Fibroblast of gingiva (primary cell): ENCODE data around the gene NFE2L1.
A peak's percentile ranks its signal among the peaks of the same experiment; 100 is the strongest.
"Not testable (repeated sequence)": the region's sequence is repeated elsewhere in the genome, so short reads cannot be mapped to it uniquely, and the experiment has no call there.

Source experiments
- DNase-seq: peaks from one replicate; pipeline ENCODE4 v3.0.0-alpha.2; 2011; ENCODE audit warnings: low read depth

The NFE2L1 gene

DNA sequence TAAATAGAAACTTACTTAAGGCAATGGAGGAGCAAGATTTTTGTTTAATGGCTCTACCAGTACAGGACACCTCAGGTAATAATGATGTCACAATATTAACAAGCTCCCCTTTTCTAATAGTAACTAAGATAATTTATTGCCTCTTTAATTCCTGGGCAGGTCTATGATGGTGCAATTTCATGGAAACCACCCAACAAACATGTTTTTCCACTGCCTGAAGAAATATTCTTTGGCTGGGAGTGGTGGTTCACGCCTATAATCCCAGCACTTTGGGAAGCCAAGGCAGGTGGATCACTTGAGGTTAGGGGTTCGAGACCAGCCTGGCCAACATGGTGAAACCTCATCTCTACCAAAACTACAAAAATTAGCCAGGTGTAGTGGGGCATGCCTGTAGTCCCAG lies 19.6 kb downstream of the NFE2L1 start:
- not testable (repeated sequence) for DNase-seq

DNA sequence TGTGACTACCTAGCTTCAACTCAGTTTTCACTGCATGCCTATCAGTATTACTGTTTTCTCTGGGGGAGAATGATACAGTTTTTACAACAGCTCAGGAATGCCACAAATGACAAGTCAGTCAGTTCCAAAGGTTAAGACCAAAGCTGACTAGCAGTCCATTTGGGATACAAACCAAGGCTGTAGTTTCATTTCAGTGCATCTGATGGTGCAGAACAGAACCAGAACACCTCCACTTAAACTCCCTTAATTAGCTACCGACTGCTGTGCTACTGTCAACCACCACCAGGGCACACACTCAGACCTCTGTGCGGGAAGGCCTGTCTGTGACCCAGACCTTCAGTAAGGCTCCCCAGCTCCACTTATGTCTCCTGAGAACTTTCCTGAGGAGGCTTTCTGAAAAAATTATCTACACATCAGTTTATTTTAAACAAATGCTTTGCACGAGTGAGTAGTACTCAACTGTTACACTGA lies 20.4 kb downstream of the NFE2L1 start:
- no peak for DNase-seq

DNA sequence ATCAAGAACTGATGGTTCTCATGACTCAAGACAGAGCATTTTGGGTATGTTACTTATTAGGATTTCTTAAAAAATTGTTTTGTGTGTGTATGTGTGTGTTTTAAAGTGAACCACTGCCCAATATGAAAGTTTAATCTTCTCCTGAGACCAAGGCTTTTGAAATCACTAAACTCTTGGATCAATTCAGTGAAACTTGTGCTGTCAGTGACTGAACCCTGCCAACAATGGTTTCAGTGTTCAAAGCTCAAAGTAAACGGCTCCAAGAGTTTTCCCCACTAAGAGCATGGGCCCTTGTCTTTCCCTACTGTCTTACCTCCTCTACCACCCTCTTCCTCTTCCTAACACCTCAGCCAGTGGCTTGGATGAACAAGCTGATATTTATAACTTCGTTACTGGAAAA lies 22.0 kb downstream of the NFE2L1 start:
- no peak for DNase-seq

DNA sequence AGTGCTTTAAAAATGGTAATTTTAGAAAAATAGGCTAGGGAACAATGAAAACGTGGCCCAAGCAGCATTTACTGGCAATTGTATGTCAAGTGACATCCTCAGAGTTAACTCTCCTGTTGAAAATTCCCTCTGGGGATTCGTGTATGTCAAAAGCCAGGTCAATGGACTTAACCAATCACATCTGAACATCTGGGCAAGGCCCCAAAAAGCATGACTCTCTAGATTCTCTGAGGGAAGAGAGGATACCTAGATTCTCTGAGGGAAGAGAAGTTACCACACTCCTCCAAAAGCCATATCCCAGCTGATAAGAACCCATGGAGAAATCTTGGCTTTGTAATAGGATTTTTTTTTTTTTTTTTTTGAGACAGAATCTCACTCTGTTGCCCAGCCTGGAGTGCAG lies 23.5 kb downstream of the NFE2L1 start:
- peak; percentile 81 for DNase-seq

DNA sequence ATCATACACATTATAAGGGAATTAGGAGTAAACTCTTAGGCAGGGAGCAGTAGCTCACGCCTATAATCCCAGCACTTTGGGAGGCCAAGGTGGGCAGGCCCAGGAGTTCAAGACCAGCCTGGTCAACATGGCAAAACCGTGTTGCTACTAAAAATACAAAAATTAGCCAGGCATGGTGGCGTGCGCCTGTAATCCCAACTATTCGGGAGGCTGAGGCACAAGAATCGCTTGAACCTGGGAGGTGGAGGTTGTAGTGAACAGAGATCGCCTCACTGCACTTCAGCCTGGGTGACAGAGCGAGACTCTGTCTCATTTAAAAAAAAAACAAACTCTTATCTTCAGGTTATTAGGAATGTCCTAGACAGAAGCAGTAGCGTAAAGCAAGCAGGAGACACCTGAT lies 24.7 kb downstream of the NFE2L1 start:
- not testable (repeated sequence) for DNase-seq

DNA sequence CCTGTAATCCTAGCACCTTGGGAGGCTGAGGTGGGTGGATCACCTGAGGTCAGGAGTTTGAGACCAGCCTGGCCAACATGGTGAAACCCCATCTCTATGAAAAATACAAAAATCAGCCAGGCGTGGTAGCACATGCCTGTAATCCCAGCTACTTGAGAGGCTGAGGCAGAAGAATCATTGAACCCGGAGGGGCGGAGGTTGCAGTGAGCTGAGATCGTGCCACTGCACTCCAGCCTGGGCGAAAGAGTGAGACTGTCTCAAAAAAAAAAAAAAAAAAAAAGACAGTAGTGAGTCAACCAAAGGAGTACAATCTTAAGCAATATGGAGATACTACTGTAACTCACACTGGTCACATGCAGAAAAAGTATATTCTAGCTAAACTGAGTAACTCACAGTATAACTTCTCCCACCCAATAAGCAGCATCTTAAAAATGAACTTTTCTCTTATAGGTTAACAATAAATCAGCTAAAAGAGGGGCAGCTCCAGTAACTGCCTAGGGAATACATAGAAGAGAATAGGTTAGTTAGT lies 25.5 kb downstream of the NFE2L1 start:
- DNase-seq: not testable (repeated sequence)

DNA sequence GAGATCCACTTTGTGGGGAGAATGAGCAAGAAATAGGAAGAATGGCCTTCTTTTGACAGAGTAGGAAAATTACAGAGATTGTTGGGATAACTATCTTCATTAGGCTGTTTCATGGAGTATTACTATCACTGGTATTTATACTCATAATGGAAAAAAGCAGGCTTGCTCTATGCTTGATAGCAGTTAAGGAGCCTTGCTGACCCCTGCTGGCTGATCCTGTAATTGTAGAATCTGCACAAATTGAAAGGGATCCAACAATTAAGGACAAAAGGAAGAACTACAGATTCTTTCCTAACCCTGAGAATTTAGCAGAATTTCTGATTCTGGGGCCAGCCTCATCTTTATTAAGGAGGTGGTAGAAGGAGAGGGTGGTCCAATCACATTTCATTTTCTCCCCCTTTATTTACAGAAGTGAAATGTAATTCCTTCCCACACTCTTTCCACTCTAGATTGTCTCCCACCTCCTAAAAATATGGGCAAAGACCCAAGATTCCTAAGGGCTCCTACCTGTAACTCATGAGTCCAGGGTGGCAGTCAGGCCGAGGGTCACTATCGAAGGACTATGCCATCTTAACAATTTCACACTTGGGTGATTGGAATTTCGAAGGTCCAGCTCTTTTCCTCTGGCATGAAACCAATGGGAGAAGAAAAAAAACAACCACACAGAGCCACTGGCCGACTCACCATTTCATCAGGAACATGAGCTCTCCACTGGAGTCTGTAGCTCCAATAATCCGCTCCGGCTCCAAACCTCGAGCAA lies 26.3 kb downstream of the NFE2L1 start:
- DNase-seq: peak; percentile 81

DNA sequence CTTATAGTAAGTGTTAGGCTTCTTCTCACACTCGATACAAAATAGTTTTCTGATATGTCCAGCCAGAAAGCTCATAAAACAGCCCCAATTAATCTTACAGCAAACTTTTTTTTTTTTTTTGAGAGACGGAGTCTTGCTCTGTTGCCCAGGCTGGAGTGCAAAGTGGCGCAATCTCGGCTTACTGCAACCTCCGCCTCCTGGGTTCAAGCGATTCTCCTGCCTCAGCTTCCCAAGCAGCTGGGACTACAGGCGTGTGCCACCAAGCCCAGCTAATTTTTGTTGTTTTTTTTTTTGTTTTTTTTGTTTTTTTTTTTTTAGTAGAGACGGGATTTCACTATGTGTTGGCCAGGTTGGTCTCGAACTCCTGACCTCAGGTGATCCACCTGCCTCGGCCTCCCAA lies 29.0 kb downstream of the NFE2L1 start:
- not testable (repeated sequence) for DNase-seq

DNA sequence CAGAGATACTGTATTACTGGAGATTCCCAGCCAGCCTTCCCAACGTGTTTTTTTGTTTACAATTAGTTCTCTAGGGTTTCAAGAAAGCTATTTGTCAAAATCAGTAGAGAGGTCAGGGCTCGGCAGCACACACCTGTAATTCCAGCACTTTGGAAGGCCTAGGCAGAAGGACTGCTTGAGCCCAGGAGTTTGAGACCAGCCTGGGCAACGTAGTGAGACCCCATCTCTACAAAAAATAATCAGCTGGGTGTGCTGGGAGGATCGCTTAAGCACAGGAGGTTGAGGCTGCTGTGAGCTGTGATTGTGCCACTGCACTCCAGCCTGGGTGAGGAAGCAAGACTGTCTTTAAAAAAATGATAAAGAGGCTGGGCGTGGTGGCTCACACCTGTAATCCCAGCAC lies 33.7 kb downstream of the NFE2L1 start:
- no peak for DNase-seq

DNA sequence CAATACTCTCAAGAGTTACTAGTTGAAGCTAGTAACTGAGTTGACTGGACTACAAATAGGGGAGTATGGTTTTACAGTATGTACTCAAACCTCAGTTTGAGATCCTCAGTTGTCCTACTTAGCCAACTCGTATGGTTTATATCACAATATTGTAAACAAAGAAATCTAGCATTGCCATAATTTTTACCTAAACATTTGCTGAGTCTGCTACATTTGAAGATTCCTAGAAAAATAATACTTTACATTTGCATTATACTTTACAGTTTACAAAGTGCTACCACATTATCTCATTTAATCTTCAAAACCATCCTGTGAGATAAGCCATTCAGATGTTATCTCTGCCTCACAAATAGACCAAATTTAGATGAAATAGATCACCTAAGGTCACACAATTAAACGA lies 36.8 kb downstream of the NFE2L1 start:
- DNase-seq: no peak

DNA sequence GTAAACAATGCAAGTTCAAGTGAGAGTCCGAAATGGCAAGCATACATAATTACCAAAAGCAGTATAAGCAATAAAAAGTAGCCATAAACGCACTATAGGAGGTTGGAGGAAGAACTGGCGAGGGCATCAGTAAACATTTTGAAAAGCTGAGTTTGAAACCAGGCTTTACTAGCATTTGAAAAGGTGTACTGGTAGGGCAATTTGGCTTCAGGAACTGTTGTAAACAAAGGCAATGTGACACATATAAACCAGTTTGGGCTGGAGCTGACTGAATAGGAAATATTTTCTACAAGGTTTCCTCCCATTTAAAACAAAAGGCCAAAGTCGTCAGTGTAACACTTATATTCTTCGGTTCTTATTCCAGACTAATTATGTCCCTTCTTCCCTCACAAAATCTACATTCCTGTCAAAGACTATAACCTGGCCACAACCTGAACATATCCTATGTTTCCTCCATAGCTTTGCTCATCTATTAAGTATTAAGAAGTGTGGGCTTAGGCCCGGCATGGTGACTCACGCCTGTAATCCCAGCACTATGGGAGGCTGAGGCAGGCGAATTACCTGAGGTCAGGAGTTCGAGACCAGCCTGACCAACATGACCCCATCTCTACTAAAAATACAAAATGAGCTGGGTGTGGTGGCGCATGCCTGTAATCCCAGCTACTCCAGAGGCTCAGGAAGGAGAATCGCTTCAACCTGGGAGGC lies 45.3 kb downstream of the NFE2L1 start:
- no peak for DNase-seq

DNA sequence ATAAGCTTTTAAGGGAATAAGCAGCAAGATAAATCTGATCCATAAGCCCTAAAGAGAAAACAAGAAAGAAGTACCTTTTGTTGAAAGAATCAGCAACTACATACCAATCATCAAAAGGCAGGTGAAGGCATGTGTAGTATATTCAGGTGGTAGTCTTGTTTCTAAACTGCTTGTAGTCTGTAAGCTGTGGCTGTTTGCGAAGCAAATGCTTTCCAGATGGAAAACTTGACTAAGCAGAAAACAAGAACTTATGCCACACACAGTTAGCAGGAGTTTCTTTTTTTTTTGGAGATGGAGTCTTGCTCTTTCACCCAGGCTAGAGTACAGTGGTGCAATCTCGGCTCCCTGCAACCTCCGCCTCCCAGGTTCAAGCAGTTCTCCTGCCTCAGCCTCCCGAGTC lies 47.5 kb downstream of the NFE2L1 start:
- DNase-seq: peak; percentile 74

DNA sequence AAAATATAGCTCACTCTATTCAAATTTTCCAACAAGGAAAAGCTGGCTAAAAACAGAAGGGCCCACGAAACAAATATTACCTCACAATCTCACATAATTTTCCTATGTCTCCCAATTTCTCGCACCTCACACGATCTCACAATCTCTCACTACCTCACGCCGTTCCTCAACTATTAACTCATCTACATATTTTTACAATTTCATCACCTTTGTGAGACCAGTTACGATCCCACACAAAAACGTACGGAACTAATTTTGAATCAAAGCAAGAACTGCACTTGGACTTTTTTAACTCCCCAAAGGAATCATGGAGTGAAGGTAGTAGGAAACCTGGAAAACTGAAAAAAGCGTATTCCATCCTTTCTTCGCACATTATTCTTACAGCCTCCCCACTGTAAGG lies 52.0 kb downstream of the NFE2L1 start:
- no peak for DNase-seq

DNA sequence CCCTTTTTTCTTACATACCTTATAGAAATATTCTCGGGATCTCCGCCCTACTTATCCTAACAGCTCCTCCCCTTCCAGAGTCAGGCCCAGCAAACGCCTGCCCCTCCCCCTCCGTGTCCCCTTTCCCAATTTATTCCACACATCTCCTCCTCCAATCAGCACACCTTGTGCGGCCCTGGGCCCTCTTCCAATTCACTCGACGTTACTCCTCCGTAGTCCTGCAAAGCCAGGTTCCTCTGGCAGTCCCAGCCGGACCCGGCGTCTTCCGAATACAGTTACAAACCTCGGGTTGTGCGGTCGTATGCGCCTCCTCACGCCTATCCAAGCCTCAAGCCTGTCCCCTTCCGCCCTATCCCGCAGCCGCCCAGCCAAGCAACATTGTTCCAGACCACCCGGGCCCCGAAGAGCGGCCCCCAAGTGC lies 52.4 kb downstream of the NFE2L1 start:
- peak; percentile 34 for DNase-seq

DNA sequence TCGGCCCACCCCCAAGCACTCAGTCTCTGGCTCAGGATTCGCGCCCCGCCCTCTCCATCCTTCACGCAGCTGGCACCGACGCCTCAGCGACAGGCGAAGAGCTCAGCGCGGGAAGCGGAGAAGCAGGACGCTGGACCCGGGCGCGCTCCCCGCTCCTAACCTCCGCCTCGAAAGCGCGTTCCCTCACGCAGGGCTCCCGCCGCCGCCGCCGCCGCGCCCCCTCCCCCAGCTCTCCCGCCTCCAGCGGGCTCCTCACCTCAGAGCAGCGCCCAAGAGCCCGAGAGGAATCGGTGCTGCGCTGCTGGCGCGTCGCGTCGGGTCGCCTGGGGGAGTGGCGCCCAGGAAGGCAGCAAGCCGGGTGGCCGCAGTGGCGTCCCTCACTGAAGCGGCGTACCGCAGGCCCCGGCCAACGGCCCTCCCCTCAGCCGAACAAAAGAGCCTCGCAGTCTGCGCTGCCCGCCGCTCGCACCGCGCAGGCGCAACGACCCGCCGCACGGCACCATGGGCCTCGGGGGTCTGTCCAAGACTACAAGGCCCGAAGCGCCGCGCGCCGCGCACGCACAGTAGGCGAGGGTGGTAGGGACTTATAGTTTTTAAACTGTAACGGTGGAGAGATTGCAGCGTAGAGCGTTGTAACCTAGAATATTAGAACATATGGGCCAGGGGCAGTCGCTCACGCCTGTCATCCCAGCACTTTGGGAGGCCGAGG lies 53.0 kb downstream of the NFE2L1 start, which contains the start of gene CBX1:
Gene CBX1, minus strand, starts transcription at position 467 of the 709 bp plus-strand sequence. CDS start 24,474 bp downstream, outside the sequence.
- DNase-seq: peak; percentile 94

DNA sequence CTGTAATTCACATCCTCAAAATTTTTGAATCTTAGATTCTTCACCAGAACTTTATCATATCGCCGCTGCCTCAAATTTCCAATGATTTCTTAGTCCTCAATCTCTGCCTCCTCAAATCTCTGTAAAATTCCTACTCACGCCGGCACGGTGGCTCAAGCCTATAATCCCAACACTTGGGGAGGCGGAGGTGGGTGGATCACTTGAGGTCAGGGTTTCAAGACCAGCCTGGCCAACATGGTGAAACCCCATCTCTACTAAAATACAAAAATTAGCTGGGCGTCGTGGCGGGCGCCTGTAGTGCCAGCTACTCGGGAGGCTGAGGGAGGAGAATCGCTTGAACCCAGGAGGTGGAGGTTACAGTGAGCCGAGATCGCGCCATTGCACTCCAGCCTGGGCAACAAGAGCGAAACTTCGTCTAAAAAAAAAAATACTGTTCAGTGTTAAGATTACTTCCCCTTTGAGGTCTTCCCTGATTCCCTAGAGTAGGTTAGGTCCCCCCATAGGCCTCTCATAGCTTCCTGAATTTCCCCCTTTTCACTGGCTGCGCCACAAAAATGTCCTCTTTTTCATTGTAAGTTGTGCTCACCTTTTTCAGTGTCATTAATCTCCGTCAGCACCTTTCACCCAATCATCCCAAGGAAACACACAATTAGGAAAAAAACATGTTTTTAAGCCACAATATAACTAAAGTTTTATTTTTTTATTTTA lies 54.0 kb downstream of the NFE2L1 start:
- DNase-seq: no peak

DNA sequence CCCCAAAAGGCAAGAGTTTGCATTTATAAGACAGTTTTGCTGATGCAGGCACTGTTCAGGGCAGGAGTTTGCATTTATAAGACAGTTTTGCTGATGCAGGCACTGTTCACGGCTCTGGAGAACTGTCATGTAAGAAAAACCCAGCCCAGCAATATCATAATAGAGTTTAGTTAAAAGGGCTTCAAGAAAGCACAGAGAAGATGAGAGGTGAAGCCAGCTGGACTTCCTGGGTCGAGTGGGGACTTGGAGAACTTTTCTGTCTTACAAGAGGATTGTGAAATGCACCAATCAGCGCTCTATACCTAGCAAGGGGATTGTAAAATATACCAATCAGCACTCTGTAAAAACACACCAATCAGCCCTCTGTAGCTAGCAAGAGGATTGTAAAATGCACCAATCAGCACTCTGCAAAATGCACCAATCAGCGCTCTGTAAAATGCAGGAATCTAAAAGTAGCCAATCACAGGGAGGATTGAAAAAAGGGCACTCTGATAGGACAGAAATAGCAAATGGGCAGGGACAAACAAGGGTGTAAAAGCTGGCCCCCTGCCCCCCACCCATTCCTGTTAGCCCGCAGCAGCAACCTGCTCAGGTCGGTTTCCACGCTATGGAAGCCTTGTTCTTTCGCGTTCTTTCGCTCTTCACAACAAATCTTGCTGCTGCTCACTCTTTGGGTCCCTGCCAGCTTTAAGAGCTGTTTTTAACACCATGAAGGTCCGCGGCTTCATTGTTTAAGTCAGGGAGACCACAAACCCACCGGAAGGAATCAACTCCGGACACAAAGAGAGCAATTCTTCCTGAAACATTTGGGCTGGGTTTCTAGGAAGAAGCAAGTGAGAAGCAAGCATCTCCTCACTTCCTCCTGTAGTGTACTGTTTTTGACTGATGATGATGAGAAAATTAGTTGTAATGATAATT lies 54.9 kb downstream of the NFE2L1 start:
- no peak for DNase-seq

DNA sequence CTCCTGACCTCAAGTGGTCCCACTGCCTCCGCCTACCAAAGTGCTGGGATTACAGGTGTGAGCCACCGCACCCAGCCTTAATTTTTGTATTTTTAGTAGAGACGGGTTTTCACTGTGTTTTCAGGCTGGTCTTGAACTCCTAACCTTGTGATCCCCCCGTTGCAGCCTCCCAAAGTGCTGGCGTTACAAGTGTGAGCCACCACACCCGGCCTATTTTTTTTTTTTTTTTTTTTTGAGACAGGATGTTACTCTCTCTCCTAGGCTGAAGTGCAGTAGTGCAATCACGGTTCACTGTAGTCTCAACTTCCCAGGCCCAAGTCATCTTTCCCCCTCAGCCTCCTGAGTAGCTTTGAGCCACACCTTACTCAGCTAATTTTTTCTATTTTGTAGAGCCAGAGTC lies 56.3 kb downstream of the NFE2L1 start:
- DNase-seq: no peak

DNA sequence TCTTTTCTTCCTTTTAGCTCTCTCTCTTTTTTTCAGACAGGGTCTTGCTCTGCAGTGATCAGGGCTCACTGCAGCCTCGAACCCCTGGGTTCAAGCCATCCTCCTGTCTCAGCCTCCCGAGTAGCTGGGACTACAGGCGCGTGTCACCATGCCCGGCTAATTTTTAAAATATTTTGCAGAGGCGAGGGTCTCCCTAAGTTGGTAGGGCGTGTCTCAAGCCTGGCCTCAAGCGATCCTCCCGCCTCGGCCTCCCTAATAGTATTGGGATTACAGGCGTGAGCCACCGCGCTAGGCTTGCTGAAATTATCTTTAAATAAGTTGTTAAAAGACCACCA lies 58.6 kb downstream of the NFE2L1 start:
- DNase-seq: no peak

DNA sequence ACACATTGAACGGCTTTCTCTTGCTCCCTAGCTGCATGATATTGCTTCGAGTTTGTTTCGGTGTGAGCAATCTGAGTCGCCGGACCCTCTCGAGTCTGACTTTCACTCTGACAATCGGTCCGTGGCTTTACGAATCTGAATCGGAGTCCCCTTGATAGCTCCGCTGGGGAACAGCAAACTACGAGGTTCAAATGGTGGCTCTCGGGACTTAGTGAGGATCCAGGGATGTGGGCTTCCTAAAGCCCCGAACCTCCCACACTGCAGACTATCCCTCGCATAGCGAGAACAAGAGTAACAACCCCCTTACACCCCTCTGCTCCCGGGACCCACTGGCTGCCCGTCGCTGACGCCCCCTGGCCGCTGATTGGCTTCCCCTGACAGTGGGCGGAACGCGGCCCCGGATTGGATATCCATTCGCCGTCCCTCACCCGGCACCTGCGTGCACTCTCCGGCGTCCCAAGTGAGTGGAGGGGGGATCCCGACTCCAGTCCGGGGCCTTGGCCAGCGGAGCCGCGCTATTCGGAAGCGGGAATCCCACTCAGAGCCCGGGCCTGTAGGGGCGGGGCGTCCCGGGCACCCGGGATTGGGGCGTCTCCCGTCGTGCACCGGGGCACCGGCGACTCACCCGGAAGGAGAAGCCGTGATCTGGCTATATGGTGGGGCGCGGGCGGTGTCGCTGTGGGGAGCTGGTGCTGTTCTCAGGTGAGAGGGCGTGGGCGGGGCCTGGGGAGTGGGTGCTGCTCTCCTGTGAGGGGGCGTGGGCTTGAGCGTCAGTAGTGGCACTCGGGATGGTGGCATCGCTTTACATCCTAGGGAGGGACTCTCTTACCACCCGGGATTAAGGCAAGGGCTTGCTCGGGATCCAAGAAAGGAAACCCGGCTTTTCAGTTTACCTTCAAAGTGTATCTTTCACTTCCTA lies 59.2 kb downstream of the NFE2L1 start, which contains the start of gene SNX11:
Gene SNX11, plus strand, starts transcription at position 630 of the 919 bp plus-strand sequence. CDS start 4,278 bp downstream, outside the sequence.
- peak; percentile 74 for DNase-seq
